Posterior vena cava (tissue), 2 donors: ENCODE measurements around the gene DLG5. TPM values are rescaled to one million over a fixed set of nuclear protein-coding genes. Genes with fewer than 3 reads are reported as not detected.

ENCODE experiments used
- DNase-seq: peaks from one replicate; pipeline ENCODE4 v3.0.0-alpha.2; 2020; ENCODE audit warnings: low spot score
- intact Hi-C, 2 donors: fragments of 100-400 bp; cut with DNase I; formaldehyde crosslinking; loops; one replicate each; pipeline versions ENCODE4 v1.14.1 to v1.14.2; 2022 to 2023
- long read RNA-seq, 2 donors: library from polyadenylated mRNA; unstranded; transcript quantifications; one replicate each; pipeline ENCODE4 v2.0.0, GENCODE V29; 2020 to 2021
- total RNA-seq, 2 donors: library from RNA; stranded (reverse); fragmentation: NEBNext Ultra II Directional; extraction: Animal tissue kit (Norgen Biotek cat#: 25700); gene quantifications; one replicate each; pipeline ENCODE4 v1.2.1, GENCODE V29; 2021
- donor health status: DM: yes; HTN: yes; CAD: no.
- donor health status: DM: yes; HTN: yes; CAD: no.

Gene DLG5, protein sequence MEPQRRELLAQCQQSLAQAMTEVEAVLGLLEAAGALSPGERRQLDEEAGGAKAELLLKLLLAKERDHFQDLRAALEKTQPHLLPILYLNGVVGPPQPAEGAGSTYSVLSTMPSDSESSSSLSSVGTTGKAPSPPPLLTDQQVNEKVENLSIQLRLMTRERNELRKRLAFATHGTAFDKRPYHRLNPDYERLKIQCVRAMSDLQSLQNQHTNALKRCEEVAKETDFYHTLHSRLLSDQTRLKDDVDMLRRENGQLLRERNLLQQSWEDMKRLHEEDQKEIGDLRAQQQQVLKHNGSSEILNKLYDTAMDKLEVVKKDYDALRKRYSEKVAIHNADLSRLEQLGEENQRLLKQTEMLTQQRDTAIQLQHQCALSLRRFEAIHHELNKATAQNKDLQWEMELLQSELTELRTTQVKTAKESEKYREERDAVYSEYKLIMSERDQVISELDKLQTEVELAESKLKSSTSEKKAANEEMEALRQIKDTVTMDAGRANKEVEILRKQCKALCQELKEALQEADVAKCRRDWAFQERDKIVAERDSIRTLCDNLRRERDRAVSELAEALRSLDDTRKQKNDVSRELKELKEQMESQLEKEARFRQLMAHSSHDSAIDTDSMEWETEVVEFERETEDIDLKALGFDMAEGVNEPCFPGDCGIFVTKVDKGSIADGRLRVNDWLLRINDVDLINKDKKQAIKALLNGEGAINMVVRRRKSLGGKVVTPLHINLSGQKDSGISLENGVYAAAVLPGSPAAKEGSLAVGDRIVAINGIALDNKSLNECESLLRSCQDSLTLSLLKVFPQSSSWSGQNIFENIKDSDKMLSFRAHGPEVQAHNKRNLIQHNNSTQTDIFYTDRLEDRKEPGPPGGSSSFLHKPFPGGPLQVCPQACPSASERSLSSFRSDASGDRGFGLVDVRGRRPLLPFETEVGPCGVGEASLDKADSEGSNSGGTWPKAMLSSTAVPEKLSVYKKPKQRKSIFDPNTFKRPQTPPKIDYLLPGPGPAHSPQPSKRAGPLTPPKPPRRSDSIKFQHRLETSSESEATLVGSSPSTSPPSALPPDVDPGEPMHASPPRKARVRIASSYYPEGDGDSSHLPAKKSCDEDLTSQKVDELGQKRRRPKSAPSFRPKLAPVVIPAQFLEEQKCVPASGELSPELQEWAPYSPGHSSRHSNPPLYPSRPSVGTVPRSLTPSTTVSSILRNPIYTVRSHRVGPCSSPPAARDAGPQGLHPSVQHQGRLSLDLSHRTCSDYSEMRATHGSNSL (N-terminal part only)
- 10 to 100 TPM; 34.4 to 39.9 TPM for total RNA-seq
- long read RNA-seq, donor 1, partial matches to known transcripts: 6 of 16 reads
- long read RNA-seq, donor 1, other reads (novel, unspliced or antisense): 8 of 16 reads
- long read RNA-seq, donor 2, partial matches to known transcripts: 12 of 17 reads
- long read RNA-seq, donor 2, other reads (novel, unspliced or antisense): 5 of 17 reads

DNA sequence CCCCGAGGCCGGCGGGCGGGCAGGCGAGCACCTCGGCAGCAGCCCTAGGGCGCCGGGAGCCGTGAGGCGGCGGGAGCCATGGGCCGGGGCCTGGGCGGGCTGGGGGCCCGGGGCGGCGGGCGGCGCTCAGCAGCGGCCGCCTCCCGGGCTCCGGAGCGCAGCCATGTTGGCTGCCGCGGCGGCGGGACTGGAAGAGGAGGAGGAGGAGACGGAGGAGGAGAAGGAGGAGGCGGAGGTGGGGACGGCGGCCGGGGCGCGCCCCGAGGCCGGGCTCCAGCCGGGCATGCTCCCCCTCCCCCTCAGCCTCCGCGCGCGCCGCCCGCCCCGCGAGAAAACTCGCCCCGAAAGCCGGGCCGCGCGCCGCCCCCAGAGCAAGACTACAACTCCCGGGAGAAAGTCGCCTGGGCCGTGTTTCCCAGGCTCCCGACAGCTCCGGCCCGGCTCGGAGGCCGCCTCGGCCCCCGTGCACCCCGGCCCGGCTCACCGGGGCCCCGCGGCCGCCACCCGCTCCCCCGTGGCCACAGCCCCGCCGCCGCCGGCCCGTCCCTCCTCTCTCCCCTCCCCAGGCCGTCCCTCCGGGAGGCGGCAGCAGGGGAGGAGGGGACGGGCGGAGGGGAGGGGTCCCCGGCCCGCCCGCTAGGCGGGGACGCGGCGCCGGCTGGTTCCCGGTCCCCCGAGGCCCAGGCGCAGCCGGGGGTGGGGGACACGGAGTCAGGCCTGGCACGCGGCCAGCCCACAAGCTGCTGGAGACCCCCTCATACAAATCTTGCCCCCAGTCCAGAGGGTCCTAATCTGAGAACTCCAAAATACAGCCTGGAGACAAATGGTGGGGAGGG lies at the start of gene DLG5:
Gene DLG5, minus strand, starts transcription at position 190 of the 836 bp plus-strand sequence. CDS start 235 bp downstream, outside the sequence.
- intact Hi-C loops: loop anchor here in 1 of 2 donors (5.0 kb wide), 1 partner anchor 79 kb away; no protein-coding TSS in a partner anchor
- DNase-seq: peak; percentile 88

DNA sequence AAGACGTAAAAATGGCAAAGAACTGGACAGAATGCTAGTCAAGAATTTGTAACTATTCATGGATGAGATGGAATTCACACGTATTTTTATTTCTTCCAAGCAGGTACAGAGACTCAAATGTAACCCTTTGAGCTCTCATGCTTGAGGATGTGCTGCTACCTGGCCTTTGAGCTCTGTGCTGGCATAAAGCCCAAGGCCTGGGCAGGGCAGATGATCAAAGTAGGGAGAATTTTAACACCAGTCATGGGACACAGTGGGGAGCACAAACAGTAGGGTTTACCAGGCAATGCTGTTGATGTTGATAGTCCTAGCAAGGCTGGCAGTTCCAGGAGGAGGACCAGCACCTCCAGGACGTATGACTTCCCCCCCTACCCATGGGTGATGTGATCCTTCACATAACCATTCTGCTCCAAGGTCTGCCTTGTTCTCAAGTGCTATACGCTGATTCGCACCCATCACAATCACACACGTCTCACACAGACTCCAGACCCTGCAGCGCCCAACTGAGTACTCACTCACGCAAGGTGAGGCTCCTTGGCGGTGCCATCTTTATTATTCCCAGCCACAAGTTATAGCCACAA lies 48.6 kb upstream of the DLG5 start:
- intact Hi-C loops: loop anchor here in 1 of 2 donors (10.0 kb wide), 1 partner anchor 130 kb away; no protein-coding TSS in a partner anchor
- no peak for DNase-seq

DNA sequence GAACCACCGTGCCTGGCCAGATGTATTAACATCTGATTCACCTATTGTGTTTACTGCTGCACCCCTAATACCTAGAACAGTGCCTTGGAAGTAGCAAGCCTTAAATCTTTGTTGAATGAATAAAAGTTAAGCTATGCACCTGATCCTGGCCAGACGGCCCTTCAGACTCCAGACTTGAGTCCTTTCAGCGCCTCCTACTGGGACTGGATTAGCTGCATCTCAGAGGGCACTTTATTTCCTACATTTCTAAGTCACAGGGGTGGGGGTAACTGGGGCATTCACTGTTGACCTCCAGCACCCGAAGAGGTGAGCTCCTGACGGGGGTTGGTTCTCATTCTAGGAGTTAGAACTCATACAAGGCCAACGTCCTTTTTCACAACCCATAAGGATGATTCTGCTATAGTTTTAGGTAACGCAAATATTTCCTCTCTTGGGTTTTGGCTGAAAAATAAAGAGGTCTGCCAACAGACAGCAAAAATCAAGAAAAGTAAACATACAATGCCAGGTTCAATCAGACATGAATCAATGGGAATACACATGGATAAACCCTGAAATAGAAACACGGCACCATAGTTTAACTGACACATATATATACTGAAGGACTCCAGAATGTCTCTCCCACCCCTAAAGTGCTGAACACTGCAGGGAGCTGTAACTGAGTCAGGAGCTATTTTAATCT lies 48.0 kb upstream of the DLG5 start:
- no peak for DNase-seq
- intact Hi-C loops: loop anchor here (5.0 to 10.0 kb wide), 2 partner anchors 127 to 130 kb away; no protein-coding TSS in a partner anchor

DNA sequence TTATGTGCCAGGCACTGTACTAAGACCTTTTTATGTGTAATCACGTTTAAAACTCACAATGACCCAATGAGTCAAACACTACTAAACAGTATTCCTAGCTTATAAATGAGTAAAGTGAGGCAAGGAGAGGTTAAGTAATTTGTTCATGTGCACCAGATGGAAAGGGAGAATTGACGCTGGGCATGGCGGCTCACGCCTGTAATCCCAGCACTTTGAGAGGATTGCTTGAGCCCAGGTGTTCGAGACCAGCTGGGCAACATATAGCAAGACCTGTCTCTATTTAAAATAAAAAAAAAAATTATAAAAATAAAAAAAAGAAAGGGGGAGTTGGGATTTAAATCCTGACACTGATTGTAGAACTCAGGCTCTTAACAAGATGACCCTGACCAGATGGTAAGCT lies 46.7 kb upstream of the DLG5 start:
- DNase-seq: no peak
- intact Hi-C loops: loop anchor here (5.0 to 10.0 kb wide), 2 partner anchors 126 to 128 kb away; no protein-coding TSS in a partner anchor

DNA sequence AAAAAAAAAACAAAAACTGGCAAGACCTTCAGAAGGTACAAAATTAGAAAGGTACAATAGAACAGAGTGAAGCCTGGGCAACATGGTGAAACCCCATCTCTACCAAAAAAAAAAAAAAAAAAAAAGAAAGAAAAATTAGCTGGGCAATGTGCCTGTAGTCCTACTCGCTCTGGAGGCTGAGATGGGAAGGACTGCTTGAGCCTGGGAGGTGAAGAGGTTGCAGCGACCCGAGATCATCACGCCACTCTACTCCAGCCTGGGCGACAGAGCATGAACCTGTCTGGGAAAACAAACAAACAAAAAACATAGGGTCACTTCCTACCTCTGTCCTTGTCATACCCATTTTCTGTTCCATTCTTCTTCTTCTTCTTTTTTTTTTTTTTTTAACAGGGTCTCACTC lies 45.6 kb upstream of the DLG5 start:
- intact Hi-C loops: loop anchor here (5.0 to 10.0 kb wide), 2 partner anchors 125 to 127 kb away; no protein-coding TSS in a partner anchor
- DNase-seq: peak; percentile 49

DNA sequence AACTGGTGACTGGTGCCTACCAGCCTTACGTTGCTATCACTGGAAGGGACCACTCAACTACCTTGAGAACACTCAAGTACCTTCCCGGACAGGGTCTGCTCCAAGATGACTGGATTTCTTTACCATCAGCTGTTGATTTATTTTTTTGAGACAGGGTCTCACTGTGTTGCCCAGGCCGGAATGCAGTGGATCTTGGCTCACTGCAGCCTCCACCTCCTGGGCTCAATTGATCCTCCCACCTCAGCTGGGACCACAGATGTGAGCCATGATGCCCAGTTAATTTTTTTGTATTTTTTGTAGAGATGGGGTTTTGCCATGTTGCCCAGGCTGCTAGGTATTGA lies 45.2 kb upstream of the DLG5 start:
- DNase-seq: peak; percentile 22
- intact Hi-C loops: loop anchor here (5.0 to 10.0 kb wide), 2 partner anchors 124 to 127 kb away; no protein-coding TSS in a partner anchor

DNA sequence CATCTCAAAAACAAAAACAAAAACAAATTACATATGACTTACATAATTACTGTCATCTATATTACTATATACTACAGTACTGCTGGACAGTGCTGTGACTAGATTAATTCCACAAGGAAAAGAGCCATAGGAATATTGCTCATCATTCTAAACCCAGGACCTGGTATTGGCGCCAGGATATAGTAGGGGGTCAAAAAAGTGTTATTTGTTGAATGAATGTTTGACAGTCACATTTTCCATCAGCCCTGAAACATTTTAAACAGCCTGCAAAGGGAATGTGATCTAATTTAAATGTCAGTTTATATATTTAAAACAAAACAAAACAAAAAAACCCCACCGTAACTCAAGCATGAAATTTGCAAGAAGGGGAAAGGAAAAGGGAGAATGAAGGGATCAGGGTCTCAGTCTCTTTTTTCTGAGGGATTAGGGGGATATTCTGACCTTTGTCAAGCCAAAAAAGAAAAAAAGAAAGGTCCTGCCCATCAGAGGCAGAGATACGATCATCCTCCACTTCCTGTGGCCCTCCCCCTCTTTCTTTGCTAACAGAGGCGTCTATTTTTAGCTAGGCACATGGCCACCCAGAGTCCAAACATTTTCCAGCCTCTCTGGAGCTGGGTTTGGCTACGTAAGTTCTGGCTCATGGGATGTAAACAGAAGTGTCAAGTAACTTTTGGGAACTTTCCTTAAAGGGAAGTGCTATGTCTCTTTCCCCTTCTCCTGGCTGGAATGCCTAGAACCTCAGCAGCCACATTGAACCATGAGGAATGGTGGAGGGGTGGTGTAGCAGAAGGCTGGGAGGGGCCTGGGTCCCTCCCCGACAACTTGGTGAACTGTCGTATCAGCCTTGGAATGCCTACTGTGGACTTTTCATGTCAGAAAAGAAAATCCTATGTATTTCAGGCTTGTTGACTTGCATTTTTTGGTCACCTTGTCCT lies 44.6 kb upstream of the DLG5 start:
- DNase-seq: peak; percentile 85
- intact Hi-C loops: loop anchor here (5.0 to 10.0 kb wide), 2 partner anchors 124 to 126 kb away; no protein-coding TSS in a partner anchor

DNA sequence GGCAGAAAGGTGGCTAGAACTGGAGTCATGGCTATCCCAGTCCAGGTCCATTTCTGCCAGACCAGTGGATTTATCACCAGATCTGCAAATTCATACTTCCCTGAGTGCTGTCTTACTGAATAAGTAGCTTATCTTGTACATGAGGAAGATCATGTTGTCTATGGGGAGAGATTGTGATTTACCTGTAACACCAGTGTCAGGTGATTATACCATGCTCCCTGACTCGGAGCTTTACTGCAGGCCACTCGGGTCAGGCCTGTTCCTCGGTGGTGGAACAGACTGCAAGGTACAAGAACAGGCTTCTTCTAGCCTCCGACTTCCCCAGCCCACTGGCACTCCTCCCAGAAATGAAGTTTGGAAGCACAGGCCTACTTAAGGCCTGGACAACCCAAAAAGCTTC lies 42.6 kb upstream of the DLG5 start:
- DNase-seq: peak; percentile 46
- intact Hi-C loops: loop anchor here in 1 of 2 donors (10.0 kb wide), 1 partner anchor 84 kb away; no protein-coding TSS in a partner anchor

DNA sequence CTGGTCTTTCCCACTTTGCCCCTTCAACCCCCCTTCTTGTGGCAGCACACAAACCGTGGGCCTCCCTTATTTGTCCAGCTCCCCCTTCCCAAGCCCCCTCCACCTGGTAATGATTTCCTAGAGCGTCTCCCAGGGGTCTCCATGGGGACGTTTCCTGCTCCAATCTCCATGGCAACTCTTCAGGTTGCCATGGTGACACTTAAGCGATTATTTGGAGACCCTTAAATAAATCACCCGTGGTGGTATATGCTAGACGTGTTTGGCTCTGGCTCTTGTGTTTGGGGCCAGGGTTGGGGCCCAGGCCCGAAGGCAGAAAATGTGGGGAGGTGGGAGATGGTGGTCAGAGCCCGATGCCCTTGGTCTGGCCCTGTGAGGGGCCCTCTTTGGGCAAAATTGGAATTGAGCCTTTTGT lies 41.1 kb upstream of the DLG5 start:
- peak; percentile 62 for DNase-seq
- intact Hi-C loops: loop anchor here in 1 of 2 donors (10.0 kb wide), 1 partner anchor 83 kb away; no protein-coding TSS in a partner anchor

DNA sequence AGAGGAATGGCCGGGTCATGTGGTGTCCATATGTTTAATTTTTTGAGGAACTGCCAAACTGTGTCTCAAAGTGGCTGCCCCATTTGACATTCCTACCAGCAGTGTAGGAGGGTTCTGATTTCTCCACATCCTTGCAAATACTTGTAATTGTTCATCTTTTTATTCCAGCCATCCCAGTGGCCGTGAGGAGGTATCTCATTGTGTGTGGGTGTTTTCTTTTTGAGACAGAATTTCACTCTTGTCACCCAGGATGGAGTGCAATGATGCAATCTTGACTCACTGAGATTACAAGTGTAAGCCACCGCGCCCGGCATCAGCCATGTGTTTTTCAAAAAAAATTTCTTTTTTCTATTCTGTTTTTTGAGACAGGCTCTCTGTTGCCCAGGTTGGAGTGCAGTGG lies 38.7 kb upstream of the DLG5 start:
- intact Hi-C loops: loop anchor here in 1 of 2 donors (10.0 kb wide), 1 partner anchor 80 kb away; no protein-coding TSS in a partner anchor
- peak; percentile 43 for DNase-seq

DNA sequence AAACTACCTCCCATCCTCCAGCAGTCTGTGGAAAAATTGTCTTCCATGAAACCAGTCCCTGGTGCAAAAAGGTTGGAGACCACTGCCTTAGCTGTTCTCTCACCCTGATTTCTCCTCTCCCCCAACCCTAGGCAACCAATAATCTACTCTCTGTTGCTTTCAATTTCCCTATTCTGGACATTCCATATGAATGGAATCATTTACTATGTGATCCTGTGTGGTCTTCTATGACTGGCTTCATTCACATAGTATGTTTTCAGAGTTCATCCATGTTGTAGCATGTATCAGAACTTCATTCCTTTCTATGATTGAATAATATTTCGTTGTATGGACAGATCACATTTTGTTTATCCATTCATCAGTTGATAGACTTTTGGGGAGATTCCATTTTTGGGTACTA lies 38.3 kb upstream of the DLG5 start:
- no peak for DNase-seq
- intact Hi-C loops: loop anchor here in 1 of 2 donors (10.0 kb wide), 1 partner anchor 80 kb away; no protein-coding TSS in a partner anchor

DNA sequence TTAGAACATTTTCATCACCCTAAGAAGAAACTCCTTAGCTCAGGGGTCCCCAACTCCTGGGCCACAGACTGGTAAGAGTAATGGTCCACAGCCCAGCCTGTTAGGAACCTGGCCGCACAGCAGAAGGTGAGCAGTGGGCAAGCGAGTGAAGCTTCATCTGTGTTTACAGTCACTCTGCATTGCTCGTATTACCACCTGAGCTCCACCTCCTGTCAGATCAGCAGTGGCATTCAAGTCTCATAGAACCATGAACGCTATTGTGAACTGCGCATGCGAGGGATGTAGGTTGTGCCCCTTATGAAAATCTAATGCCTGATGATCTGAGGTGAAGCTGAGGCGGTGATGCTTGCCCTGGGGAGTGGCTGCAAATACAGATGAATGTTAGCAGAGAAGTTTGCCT lies 37.3 kb upstream of the DLG5 start:
- DNase-seq: no peak
- intact Hi-C loops: loop anchor here in 1 of 2 donors (10.0 kb wide), 1 partner anchor 79 kb away; no protein-coding TSS in a partner anchor

DNA sequence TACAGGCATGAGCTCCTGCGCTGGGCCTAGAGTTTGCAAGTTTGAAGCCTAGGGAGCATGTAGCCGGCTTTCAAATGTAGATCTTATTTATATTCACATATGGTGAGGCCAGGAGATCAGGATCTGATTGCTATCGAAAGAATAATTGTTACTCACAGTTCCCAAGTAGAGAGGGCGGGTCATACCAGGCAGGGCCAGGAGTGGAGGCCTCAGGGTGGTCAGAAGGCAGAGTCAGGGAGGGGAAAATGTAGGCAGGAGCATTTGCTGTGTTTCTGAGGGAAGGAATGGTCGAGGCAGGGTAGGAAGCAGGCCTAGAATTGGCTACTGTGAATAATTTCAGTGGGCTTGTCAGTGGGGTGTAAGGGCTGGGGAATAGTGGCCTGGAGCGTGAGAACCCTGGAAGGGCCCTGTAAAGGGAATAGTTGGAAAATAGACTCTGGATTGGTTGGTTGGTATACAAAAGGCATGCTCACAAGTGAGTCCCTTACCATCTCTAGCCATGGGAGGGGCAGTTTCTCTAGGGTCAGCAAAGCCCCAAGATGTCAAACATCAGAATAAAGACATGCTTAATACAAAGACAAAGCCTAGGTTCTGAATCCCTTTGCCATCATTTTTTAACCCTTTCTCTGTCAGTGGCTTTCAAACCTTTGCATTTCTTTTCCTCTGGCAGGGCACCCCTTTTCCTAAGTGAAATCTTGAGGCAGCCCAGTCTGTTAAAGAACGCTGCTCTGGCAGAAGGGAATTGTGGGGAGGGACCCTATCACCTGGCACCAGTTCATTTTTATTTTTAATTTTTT lies 36.0 kb upstream of the DLG5 start:
- intact Hi-C loops: loop anchor here in 1 of 2 donors (10.0 kb wide), 1 partner anchor 78 kb away; no protein-coding TSS in a partner anchor
- no peak for DNase-seq

DNA sequence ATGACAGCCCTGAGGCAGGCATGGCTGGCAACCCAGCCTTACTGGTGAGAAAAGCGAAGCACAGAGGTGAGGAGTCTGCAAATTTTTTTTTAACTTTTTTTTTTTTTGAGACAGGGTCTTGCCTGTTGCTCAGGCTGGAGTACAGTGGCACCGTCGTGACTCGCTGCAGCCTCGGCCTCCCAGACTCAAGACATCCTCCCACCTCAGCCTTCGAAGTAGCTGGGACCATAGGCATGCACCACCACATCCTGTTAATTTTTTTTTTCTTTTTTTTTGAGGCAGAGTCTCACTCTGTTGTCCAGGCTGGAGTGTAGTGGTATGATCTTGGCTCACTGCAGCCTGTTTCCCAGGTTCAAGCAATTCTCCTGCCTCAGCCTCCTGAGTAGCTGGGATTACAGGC lies 35.1 kb upstream of the DLG5 start:
- DNase-seq: no peak
- intact Hi-C loops: loop anchor here in 1 of 2 donors (10.0 kb wide), 1 partner anchor 77 kb away; no protein-coding TSS in a partner anchor
